NCI-H2107 treated with DMSO at 0.1 percent for 48 hours (cell line): ENCODE measurements around the gene C16orf78.
A peak's percentile ranks its signal among the peaks of the same experiment; 100 is the strongest.

Experiments
- DNase-seq: peaks from one replicate; lab custom pipeline; 2025; ENCODE audit not compliant: unreplicated experiment; lab: John Stamatoyannopoulos, UW

C16orf78 gene

GRCh38 chr16:49373504-49373903 lies at the start of gene C16orf78:
Gene C16orf78 (plus strand): TSS chr16:49373804. CDS start chr16:49373940, 136 bp downstream.
- no peak for DNase-seq

GRCh38 chr16:49324703-49325102 lies 48.9 kb upstream of the C16orf78 start:
- DNase-seq: no peak

GRCh38 chr16:49327466-49327865 lies 46.1 kb upstream of the C16orf78 start:
- no peak for DNase-seq

- no peak for DNase-seq
Measured at GRCh38 chr16:49328325-49328724, 45.3 kb upstream of the C16orf78 start.

GRCh38 chr16:49330562-49331201 lies 42.9 kb upstream of the C16orf78 start:
- no peak for DNase-seq

GRCh38 chr16:49332589-49333258 lies 40.9 kb upstream of the C16orf78 start:
- DNase-seq: no peak

- no peak for DNase-seq
Measured at GRCh38 chr16:49333259-49333597, 40.4 kb upstream of the C16orf78 start.

- DNase-seq: no peak
Measured at GRCh38 chr16:49335828-49336227, 37.8 kb upstream of the C16orf78 start.

GRCh38 chr16:49336581-49336980 lies 37.0 kb upstream of the C16orf78 start:
- DNase-seq: no peak

GRCh38 chr16:49337814-49338350 lies 35.7 kb upstream of the C16orf78 start:
- DNase-seq: peak; percentile 38

- no peak for DNase-seq
Measured at GRCh38 chr16:49338611-49339265, 34.9 kb upstream of the C16orf78 start.

GRCh38 chr16:49340466-49340865 lies 33.1 kb upstream of the C16orf78 start:
- no peak for DNase-seq

- DNase-seq: no peak
Measured at GRCh38 chr16:49341706-49342105, 31.9 kb upstream of the C16orf78 start.

GRCh38 chr16:49342336-49343265 lies 31.0 kb upstream of the C16orf78 start:
- DNase-seq: no peak

GRCh38 chr16:49343291-49343690 lies 30.3 kb upstream of the C16orf78 start:
- no peak for DNase-seq

GRCh38 chr16:49344401-49344800 lies 29.2 kb upstream of the C16orf78 start:
- no peak for DNase-seq

- DNase-seq: no peak
Measured at GRCh38 chr16:49345829-49346228, 27.8 kb upstream of the C16orf78 start.

- DNase-seq: no peak
Measured at GRCh38 chr16:49346459-49346858, 27.1 kb upstream of the C16orf78 start.

GRCh38 chr16:49347476-49347875 lies 26.1 kb upstream of the C16orf78 start:
- no peak for DNase-seq

- no peak for DNase-seq
Measured at GRCh38 chr16:49348408-49349176, 25.0 kb upstream of the C16orf78 start.
